Right lobe of liver (tissue), 4 donors: ENCODE measurements around the gene TRIO.

ENCODE experiments used
- CTCF ChIP-seq, 4 donors: fragments of 200-600 bp in 3 of 4; fragments of 450-650 bp in 1 of 4; IDR thresholded peaks; one replicate each; pipeline versions ENCODE4 v1.5.1 to v1.8.0; 2016 to 2022; ENCODE audit warnings: antibody characterized with exemption in 4 of 4, mild to moderate bottlenecking in 2 of 4
- POLR2A ChIP-seq: fragments of 450-650 bp; IDR thresholded peaks from one replicate; pipeline ENCODE4 v1.6.1; 2017; ENCODE audit warnings: antibody characterized with exemption, mild to moderate bottlenecking
- donor health status: DM: no; HTN: no; CAD: no.
- donor health status: DM: no; HTN: no; CAD: no.
- donor health status: DM: no; HTN: yes; CAD: no.

- TF ChIP-seq POLR2A (no peak), CTCF (IDR thresholded peaks at IDR 0.05) (no peak)
Observed at GRCh38 chr5:14552017-14552416, 408.9 kb downstream of the TRIO start.
